ENCODE measurements around the gene MYO3B.

GRCh38 chr2:170362871-170363631, 185.1 kb downstream of the MYO3B start:
- TF ChIP-seq CTCF (IDR thresholded peaks at IDR 0.05; ENCODE audit: low read length) (no peak), EZH2 (optimal IDR thresholded peaks at IDR 0.05; ENCODE audit: low read depth, low read length) (no peak)
